Mesothelial cell of epicardium (in vitro differentiated cells): ENCODE data around the gene PAAF1. TPM values are rescaled to one million over a fixed set of nuclear protein-coding genes. Genes with fewer than 3 reads are reported as not detected.

Source experiments
- DNase-seq, 2 experiments: peaks; one replicate each; pipeline ENCODE4 v3.0.0; 2021; ENCODE audit warnings: low spot score in 2 of 2; ENCODE audit not compliant: unreplicated experiment in 2 of 2
- H3K27ac Mint-ChIP-seq: 2 replicates; pipeline ENCODE4 v1.8.0; 2021; ENCODE audit warnings: mixed read lengths
- H3K27me3 Mint-ChIP-seq: 2 replicates; pipeline ENCODE4 v1.8.0; 2021; ENCODE audit warnings: low read depth, mixed read lengths
- H3K36me3 Mint-ChIP-seq: 2 replicates; pipeline ENCODE4 v1.8.0; 2021; ENCODE audit warnings: mixed read lengths
- H3K4me1 Mint-ChIP-seq: 2 replicates; pipeline ENCODE4 v1.8.0; 2021; ENCODE audit warnings: mixed read lengths
- H3K4me3 Mint-ChIP-seq: 2 replicates; pipeline ENCODE4 v1.8.0; 2021; ENCODE audit warnings: mild to moderate bottlenecking, moderate library complexity, mixed read lengths
- H3K9me3 Mint-ChIP-seq: 2 replicates; pipeline ENCODE4 v1.8.0; 2021; ENCODE audit warnings: mixed read lengths
- CTCF ChIP-seq: fragments of 200-600 bp; sonication (generic); IDR thresholded peaks from one replicate; pipeline ENCODE4 v1.5.0; 2021; ENCODE audit warnings: antibody characterized with exemption; ENCODE audit not compliant: unreplicated experiment
- total RNA-seq: library from RNA; stranded (reverse); gene quantifications from 3 replicates; pipeline ENCODE4 v1.2.1, GENCODE V29; 2021

PAAF1 gene
- total RNA-seq: 31.7 to 35.8 TPM (median 34.6 TPM) in 3 replicates

- H3K4me3 Mint-ChIP-seq: peak within 1 kb of the TSS; percentile 97
- peak within 1 kb of the TSS; percentile 99 for H3K27ac Mint-ChIP-seq
- H3K36me3 Mint-ChIP-seq: peaks cover 8% of the 10 kb centered on the region
- peak; percentile 88 to 92 for DNase-seq
- no peaks in the 10 kb centered on the region for H3K27me3 Mint-ChIP-seq
- H3K9me3 Mint-ChIP-seq: no peaks in the 10 kb centered on the region
- TF ChIP-seq CTCF: no peak
- peaks cover 25% of the 10 kb centered on the region for H3K4me1 Mint-ChIP-seq
Observed at GRCh38 chr11:73876424-73877310, at the start of gene PAAF1, which contains the start of gene COA4. TSS of gene PAAF1 (plus strand) at chr11:73876999. CDS start at chr11:73877022, 23 bp downstream. TSS of gene COA4 (minus strand) at chr11:73876846. CDS start at chr11:73873378, 3,468 bp downstream.

GRCh38 chr11:73830261-73830660, 46.5 kb upstream of the PAAF1 start:
- H3K27me3 Mint-ChIP-seq: no peaks in the 10 kb centered on the region
- peaks cover 15% of the 10 kb centered on the region for H3K36me3 Mint-ChIP-seq
- no peak for TF ChIP-seq CTCF
- no peak overlapping the region for H3K4me3 Mint-ChIP-seq
- DNase-seq: no peak
- no peaks in the 10 kb centered on the region for H3K4me1 Mint-ChIP-seq
- H3K27ac Mint-ChIP-seq: no peak overlapping the region
- H3K9me3 Mint-ChIP-seq: no peaks in the 10 kb centered on the region

- Mint-ChIP-seq H3K9me3 (no peaks in the 10 kb centered on the region), H3K27ac (no peak overlapping the region), H3K36me3 (peaks cover 9% of the 10 kb centered on the region), H3K27me3 (no peaks in the 10 kb centered on the region), H3K4me1 (no peaks in the 10 kb centered on the region), H3K4me3 (no peak overlapping the region)
- DNase-seq: no peak
- TF ChIP-seq CTCF: no peak
Observed at GRCh38 chr11:73833067-73833466, 43.7 kb upstream of the PAAF1 start.

GRCh38 chr11:73838443-73839122, 38.2 kb upstream of the PAAF1 start:
- H3K9me3 Mint-ChIP-seq: no peaks in the 10 kb centered on the region
- H3K27me3 Mint-ChIP-seq: no peaks in the 10 kb centered on the region
- no peak overlapping the region for H3K4me3 Mint-ChIP-seq
- no peaks in the 10 kb centered on the region for H3K4me1 Mint-ChIP-seq
- no peak for TF ChIP-seq CTCF
- DNase-seq: no peak
- H3K27ac Mint-ChIP-seq: peak overlapping the region; percentile 17
- H3K36me3 Mint-ChIP-seq: peaks cover 15% of the 10 kb centered on the region

- H3K27me3 Mint-ChIP-seq: no peaks in the 10 kb centered on the region
- H3K27ac Mint-ChIP-seq: no peak overlapping the region
- no peak for DNase-seq
- H3K36me3 Mint-ChIP-seq: peaks cover 13% of the 10 kb centered on the region
- no peak for TF ChIP-seq CTCF
- H3K4me3 Mint-ChIP-seq: no peak overlapping the region
- no peaks in the 10 kb centered on the region for H3K9me3 Mint-ChIP-seq
- H3K4me1 Mint-ChIP-seq: no peaks in the 10 kb centered on the region
Observed at GRCh38 chr11:73839123-73839457, 37.7 kb upstream of the PAAF1 start.
